Stimulated activated CD8-positive, alpha-beta memory T cell treated with anti-CD3 and anti-CD28 coated beads, Interleukin-2, amount 100 ng/mL, for 1 hour (primary cell): ENCODE measurements around the gene WT1.
"Not testable (repeated sequence)": the region's sequence is repeated elsewhere in the genome, so short reads cannot be mapped to it uniquely, and the experiment has no call there.

Experiments used
- DNase-seq, 2 donors: peaks; one replicate each; pipeline ENCODE4 v3.0.0-alpha.2; 2020; ENCODE audit warnings: low read depth in 2 of 2

WT1 gene

DNA sequence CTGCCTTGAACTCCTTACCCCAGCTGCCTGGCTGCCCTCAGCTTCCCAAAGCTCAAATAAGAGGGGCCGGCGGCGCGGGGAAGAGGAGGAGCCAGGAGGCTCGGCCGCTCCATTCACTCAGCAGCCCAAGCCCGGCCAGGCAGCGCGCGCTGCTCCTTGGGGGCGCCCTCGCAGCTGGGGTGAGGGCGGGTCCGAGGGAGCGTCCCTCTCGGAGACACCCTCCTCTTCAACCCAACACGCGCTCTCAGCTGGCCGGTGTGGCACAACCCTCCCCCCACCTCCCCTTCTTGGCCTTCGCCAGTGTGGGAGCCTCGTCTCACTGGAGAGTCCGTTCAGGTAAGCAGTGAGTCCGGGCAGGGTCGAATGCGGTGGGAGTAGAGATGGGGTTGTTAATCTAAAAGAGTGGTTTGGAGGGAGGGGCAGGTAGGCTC lies at the start of gene WT1:
TSS of gene WT1 (minus strand) at position 29 of the 431 bp plus-strand sequence.
- DNase-seq, result no peak

DNA sequence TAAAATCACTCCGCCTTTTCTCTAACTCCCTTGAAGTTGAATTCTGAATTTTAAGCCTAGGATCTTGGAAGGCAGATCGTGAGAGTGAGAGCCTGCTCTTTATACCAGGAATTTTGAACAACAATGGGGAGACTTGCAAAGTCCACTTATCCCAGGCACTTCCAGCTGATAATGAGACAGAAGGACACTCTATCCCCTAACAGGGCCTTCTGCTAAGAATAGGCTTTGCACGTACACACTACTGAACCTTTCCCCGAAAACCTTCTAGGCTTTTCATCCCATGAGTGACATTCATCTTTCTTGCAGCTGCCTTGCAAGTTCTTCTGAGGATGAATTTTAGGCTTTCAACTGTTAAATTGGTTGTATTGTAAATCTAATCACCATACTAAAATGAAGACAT lies 44.0 kb upstream of the WT1 start:
- no peak for DNase-seq

DNA sequence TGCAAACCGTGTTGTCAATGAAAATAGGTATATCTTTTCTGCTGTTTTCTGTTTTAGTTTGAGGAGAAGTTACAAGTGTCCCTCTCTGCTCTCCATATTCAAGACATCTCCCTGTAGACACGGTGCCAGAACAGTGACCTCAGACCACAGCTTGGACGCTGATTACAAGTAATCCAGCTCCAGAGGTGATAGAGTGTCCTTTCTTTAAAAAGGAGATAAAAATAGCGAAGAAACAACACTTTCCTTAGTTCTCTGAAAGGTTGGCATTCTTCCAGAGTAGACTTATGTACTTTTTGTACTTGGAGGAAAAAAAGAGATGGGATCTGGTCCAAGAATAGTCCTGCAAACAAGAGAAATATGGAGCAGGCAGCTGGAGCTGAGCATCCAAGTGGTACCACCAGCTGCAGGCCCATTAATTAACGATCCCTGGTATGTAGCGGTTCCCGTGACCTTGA lies 43.0 kb upstream of the WT1 start:
- no peak for DNase-seq

DNA sequence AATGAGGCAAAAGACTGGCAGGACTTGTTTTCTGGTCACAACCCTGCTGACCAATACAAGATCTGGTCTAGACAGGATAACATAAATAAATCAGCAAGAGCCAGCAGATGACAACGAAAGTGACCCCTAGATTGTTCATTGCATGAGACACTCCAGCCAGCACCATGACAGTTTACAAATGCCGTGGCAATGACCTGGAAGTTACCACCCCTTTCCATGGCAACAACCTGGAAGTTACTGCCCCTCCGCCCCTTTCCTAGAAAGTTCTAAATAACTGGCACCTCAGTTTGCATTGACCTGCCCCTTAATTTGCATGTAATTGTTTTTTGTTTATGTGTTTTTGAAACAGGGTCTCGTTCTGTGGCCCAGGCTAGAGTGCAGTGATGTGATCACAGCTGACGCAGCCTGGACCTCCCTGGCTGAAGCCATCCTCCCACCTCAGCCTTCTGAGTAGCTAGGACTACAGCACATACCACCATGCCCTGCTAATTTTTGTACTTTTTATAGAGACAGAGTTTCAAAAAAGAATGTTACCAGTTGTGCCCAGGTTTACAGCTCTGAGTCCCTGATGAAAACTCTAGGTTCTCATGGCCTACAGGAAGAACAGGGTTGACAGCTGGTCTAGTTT lies 38.1 kb upstream of the WT1 start:
- DNase-seq, result no peak

DNA sequence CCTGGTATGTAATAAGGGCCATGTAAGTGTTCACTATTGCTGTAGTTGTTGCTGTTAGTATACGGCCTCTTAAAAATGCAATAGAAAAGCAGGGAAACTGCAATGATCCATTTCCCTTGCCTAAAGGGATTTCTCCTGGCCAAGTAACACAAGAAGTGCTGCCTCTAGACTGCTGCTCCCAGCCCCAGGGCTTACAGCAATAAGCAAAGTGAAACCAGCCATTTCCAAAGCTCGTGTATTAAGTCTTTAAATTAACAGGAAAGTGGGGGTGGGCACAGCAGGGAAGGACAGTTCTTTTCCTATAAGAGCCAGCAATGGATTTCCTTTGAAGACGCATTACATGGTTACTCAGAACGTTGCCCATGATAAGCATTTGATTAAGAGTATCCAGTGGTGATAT lies 36.9 kb upstream of the WT1 start:
- no peak for DNase-seq

DNA sequence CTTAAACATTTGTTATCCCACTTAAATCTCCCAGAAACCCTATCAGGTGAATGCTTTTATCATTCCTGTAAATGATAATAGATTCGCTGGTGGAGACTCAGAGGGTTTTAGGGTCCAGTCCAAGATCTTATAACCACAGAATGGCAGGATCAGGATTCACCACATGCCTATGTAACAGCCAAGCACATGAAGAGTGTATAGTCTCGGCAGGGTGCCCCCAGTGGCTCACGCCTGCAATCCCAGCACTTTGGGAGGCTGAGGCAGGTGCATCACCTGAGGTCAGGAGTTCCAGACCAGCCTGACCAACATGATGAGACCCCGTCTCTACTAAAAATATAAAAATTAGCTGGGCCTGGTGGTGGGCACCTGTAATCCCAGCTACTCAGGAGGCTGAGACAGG lies 36.2 kb upstream of the WT1 start:
- DNase-seq, result not testable (repeated sequence)

DNA sequence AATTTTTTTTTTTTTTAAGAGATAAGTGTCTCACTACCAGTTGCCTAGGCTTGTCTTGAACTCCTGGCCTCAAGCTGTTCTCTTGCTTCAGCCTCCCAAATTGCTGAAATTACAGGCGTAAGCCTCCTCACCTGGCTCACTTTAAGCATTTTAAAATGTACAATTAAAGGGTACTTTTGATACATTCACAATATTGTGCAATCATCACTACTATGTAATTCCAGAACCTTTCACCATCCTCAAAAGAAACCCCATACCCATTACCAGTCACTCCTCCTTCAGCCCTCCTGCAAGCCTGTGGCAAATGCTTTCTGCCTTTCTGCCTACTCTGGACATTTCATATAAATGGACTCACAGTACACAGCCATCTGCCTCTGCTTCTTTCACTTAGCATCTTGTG lies 34.5 kb upstream of the WT1 start:
- DNase-seq, result no peak

DNA sequence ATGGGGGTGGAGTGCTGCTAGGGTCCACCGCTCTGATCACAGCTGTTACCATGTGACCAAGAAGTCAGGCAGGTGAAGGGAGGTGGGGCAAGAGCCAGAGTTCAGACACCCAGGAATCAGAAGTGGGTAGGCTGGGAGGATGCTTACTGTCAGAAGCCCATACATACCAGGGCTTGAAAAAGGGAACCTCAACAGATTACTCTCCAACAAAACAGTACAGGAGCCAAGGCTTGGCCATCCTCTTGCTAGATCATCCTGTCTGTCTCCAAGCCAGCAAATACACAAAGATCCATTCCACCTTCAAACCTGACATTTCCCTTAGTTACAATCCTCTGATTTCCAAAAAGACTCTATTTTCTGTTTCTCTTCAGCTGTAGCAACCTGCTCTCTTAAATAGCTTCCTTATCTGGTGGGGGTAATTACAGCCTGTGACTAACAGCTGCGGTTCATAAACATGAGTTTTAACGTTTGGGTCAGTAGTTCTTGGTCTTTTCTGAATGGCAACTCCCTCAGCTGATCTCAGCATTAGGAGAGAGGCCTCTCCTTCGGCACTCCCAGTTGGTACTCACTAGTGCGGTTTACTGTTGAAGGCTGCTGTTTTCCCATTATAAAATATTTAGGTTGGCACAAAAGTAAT lies 31.1 kb upstream of the WT1 start:
- DNase-seq, result no peak

DNA sequence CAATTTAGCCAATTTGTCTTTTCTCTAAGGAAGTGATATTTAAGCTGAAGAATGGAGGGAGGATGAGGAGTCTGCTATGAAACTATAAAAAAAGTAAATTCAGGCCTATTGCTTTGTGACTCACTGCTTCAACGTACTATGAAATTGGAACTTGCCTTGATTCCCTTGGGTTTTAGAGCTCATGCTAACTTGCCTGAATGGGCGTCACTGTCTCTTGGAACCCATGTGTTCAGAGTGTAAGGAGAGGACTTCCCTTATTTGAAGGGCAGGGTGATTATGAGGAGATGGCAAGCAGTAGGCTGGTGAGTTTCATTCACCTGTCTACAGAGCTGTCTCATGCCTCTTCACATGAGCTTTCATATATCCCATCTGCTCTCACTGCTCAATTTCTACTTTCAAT lies 28.7 kb upstream of the WT1 start:
- no peak for DNase-seq

DNA sequence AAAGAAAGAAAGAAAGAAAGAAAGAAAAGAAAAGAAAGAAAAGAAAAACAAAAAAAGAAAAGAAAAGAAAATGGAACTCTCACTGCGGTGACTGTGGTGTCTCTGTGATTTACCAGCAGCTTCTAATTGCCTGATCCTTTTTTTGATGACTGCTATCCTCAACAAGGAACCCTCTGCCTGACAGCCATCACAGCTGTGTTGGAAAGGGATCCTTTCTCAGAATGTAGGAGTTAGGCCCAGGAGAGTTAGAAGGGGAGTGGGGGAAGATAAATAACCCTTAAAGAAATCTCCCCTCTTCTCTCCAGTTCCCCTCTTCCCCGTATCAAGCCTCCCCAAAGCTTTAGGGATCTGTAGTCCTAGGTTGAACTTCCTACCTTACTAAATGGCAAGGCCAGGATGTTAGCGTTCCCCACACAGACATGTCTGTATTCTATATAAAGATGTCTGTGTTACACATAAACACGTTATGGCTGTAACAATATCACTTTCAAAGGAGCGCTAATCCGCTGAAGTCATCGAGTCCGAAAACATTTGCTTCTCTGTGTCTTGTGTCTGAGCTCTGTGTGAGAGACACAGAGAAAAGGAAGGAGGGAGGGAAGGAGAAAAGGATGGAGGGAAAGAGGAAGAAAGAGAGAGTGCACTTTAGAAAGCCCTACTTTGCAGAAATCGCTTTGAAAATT lies 26.8 kb upstream of the WT1 start:
- no peak for DNase-seq

DNA sequence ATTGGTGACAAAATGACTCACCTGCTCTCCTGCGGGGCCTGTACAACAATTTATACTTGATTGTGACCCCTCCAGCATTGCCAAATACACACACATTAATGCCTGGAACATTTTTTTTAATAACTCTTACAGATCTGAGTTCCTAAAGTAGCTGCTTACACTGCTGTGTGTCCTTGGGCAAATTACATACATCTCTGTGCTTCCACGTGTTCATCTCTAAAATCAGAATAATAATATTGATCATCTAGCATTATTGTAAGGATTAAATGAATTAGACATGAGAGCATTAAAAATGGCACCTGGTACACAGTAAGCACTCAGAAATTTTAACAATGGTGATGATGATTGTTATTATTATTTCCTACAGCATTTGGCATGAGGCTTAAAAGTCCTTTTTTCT lies 21.5 kb upstream of the WT1 start:
- no peak for DNase-seq

DNA sequence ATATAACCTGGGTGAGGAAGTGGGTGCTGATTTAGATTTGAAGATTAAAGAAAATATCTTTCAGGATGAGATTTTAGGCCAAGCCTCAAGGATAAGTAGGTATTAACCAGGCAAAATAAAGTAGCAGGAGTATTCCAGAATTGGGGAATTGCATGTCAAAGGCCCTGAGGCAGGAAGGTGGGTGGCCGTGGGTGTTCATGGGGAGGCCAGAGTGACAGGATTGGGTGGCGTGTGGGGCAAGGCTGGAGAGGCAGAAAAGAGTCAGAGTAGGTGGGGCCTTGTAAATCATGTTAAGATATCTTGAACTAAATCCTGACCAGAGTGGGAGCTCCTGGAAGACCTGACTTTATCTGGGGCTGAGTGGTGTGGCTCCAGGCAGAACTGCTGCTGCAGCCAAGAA lies 19.7 kb upstream of the WT1 start:
- DNase-seq, result no peak

DNA sequence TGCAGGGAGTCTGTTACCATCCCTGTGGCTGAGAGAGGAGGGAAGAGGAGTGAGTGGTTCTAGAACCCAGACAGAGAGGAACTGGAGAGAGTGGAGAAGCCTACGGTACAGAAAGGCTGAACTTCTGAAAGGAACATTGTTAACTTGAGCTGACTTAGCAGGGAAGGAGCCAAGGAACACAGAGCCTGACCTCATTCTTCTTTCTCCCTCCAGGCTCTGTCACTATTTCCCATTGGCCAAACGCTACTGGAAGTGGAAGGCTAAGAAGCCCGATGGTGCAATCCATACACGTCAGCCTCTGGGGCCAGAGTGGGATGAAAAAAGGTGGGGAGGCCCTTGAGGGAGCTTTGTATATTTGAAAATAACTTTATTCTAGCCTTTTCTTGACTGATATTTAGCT lies 16.5 kb upstream of the WT1 start:
- no peak for DNase-seq

DNA sequence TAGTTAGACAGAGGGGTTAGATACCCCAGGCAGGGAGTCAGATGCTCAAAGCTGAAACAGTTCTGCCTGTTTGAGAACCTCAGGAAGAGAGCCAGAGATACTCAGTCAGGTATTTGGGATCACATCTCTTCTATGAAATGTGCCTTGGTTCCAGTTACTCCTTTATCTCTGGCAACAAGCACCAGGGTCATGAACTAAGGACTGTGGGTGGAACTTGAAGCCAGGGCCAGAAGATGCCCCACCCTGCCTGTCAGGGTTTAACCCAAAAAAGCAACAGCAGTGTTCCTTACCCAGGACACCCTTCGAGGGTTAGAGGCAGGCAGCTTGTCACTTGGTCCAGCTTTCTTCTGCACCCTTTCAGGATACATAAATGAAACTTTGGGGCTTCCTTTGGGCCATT lies 15.0 kb upstream of the WT1 start:
- no peak for DNase-seq

DNA sequence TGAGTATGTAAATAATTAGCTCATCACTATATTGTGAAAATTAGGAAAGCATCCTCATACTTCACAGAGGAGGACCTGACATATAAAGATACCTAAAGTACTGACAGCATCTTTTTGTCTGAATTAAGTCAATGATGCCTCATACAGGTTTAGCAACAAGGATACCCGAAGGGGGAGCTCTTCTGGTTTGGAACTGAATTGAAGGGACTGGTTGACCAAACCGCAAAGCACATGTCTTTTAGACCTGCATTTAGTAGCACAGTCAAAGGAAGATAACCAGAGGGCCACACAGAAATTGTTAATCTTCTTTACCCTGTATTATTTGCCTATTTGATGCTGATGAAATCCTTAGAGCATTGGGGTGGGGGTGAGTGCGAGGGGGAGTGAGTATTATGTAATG lies 12.9 kb upstream of the WT1 start:
- DNase-seq, result no peak

DNA sequence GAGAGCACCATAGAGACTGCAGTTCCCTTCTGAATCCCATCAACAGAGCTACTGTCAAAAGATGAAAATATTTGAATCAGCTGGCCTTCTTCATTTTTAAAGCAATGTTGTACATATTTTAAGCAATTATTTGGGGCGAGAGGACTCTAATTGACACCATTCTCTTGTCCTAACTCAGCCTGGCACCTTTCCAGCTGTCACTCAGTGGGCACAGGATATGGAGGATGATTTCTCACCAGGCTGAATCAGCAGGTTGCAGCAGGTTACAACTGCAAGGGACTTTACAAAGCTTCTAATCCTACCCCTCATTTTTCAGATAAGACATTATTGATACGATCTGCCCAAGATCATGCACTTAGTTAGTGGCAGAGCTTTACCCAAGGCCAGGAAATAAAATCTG lies 11.9 kb upstream of the WT1 start:
- no peak for DNase-seq

DNA sequence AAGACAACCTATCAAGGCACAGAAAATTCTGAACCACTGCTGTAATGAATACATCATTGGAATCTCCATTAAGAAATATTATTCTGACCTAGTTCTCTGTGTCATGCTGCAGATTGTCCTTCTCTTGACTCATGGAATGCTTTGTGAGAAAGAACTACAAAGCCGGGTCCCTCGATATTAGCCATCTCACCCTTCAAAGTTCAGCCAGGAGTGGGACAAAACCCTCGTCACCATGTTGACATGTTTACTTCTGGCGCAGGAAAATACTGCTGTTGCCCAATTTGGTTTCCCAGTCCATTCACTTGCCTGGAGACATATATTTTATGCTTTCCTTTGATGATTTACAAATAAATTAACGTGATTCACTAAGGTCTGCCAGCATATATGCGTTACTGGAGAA lies 10.9 kb upstream of the WT1 start:
- no peak for DNase-seq

DNA sequence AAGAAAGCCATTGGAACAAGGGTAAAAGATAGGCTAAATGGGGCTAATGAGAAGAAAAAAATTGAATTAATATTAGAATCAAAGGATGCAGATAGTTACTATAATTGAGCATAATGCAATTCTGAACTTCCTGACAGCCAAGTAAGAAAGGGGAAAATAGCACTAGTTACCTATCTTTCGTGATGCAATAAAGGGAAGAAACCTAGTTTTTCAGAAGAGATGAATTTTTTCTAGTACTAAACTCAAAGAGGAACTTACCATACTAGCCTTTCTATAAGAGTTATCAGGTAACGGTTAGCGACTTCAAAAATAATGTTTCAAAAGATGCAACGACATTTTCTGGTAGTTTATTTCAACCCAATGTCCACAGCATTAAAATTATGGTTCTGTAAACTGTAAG lies 8.8 kb upstream of the WT1 start:
- DNase-seq, result no peak

DNA sequence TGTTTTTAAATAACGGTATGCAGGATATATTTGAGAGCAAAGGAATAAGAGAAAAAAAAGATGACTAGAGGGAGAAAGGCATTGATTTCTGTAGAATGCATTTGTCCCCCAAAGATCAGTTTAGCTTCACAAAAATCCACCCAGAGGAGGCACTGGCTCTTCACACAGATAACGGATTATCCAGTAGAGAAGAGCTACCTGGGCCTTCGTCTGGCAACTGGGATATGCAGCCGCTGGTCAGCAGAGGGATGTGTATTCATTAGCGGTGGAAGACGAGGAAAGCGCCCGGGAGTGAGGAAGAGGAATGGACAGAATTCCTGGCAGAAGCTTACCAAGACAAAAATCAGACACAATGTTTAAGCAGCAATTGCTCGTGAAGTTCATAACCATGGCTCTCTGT lies 5.6 kb upstream of the WT1 start:
- DNase-seq, result no peak

DNA sequence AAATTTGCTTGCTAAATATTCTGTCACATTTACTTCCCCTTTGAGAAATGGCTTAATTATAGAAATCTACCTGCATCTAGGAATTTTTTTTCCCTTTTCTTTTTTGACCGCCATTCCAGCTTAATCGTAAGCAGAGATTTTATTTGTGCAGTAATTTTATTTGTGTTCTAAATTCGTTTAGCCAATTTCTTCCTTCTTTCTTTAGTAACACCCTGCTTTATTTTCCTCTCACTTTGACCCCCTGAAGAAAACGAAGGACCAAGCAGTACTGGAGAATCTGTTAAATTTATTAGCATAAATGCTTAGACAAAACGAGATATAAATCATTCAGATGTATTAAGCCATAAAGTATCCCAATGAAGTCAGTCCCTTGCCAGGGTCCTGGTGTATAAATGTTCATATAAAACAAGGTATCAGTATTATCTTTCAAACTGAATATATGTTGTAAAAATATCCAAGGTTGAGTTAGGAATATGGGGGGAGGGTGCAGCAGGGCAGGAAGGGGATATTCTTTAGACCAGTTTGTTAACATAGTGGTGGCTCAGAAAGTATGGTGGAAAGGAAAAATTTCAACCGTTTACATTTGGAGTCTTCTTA lies 5.1 kb upstream of the WT1 start:
- no peak for DNase-seq

DNA sequence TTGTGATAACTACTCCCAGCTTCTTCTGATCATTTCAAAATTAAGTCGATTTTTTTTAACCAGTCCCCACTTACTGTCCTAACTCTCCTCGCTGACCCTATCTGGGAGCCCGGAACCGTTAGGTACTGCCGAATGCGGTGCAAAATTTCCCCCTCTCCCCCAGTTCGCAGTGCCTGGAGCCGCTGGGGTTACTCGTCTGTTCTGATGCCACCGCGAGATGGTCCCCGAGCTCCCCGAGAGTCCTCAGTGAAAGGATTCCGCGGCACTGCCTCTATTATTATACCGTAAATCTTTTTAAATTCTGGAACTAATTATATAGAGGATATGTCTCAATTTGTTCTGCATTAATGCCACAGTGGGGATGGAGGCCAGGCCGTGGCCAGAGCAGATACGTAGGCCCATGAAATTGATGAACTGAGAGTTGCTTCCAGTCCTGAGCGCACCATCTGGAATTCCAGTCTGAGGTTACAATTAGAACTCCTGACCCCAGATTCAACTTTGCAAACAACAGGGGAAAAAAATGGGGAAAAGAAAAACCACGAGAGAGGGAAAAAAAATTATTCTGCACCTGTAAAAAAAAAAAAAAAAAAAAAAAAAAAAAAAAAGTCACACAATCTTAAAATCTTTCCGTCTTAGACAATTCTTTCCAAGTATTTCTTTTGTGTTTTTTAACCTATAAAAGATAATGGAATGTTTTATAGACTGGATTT lies 4.3 kb upstream of the WT1 start:
- no peak for DNase-seq

DNA sequence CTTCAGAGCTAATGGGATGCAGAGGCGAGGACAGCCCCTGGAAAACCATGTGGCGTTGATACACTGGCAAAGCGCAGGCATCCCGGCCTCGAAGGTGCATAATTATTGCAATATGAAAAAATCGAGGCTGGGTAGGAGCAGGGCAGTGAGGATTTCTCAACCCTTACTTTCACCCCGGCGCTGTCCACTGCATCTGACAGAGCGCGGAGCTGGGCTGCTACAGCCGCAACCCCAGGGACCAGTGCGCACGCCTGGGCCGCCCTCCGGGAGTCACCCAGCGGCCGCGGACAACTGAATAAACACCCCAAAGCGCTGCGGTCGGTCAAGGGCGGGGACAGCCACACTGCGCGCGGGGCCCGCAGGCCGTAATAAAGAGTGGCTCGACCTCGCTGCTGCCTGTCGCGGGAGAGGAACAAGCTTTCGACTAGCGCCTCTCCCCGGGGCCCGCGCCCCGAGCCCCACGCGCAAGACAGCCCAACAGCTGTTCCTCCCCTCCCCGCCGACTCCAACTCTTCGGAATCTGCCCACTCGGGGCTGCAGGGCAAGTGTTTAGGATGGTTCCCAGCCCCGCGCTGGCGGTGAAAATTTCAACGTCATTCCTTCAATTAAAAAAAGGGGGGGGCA lies 3.6 kb upstream of the WT1 start:
- no peak for DNase-seq
